ENCODE measurements around the gene NSG1. TPM values are rescaled to one million over a fixed set of nuclear protein-coding genes. Genes with fewer than 3 reads are reported as not detected.

The NSG1 gene
- total RNA-seq, 4 donors from 2014 or later = 0.15 to 4.8 (median 1.4) TPM

GRCh38 chr4:4405358-4405962 lies 18.6 kb downstream of the NSG1 start:
- no peaks in the 10 kb centered on the region for H3K36me3 ChIP-seq
- peaks cover 0 to under 1% (median 0%) of the 10 kb centered on the region in 3 donors for H3K9me3 ChIP-seq
- WGBS, 2 donors (ENCODE audit: low coverage in 1 of 2) = no CpG with 5 or more reads among the region's 15 CpGs
- H3K4me3 ChIP-seq = no peak overlapping the region
- no peak for TF ChIP-seq CTCF (IDR thresholded peaks at IDR 0.05)
- TF ChIP-seq POLR2AphosphoS5 (IDR thresholded peaks at IDR 0.05) = no peak
- TF ChIP-seq POLR2A (IDR thresholded peaks at IDR 0.05) = no peak
- TF ChIP-seq EP300 (IDR thresholded peaks at IDR 0.05) = no peak
- H3K27ac ChIP-seq = no peak overlapping the region
- no peak for ATAC-seq
- H3K27me3 ChIP-seq = peaks cover 66% of the 10 kb centered on the region
- no peaks in the 10 kb centered on the region for H3K4me1 ChIP-seq

- Histone ChIP-seq H3K9me3 (no peaks in the 10 kb centered on the region), H3K4me1 (no peaks in the 10 kb centered on the region), H3K36me3 (no peaks in the 10 kb centered on the region), H3K27ac (no peak overlapping the region), H3K27me3 (peaks cover 56% of the 10 kb centered on the region), H3K4me3 (no peak overlapping the region)
- no peak for TF ChIP-seq POLR2A (IDR thresholded peaks at IDR 0.05)
- TF ChIP-seq POLR2AphosphoS5 (IDR thresholded peaks at IDR 0.05) = no peak
- TF ChIP-seq CTCF (IDR thresholded peaks at IDR 0.05) = no peak
- no peak for TF ChIP-seq EP300 (IDR thresholded peaks at IDR 0.05)
- ATAC-seq = no peak
- WGBS, 2 donors (ENCODE audit: low coverage in 1 of 2) = no CpG with 5 or more reads among the region's 28 CpGs
Observed at GRCh38 chr4:4406455-4407298, 19.8 kb downstream of the NSG1 start.

GRCh38 chr4:4407299-4408131 lies 20.6 kb downstream of the NSG1 start:
- peaks cover 51% of the 10 kb centered on the region for H3K27me3 ChIP-seq
- no peak for TF ChIP-seq CTCF (IDR thresholded peaks at IDR 0.05)
- TF ChIP-seq POLR2A (IDR thresholded peaks at IDR 0.05) = no peak
- TF ChIP-seq EP300 (IDR thresholded peaks at IDR 0.05) = no peak
- no peak for TF ChIP-seq POLR2AphosphoS5 (IDR thresholded peaks at IDR 0.05)
- no peaks in the 10 kb centered on the region for H3K36me3 ChIP-seq
- no peak overlapping the region for H3K27ac ChIP-seq
- WGBS, 2 donors (ENCODE audit: low coverage in 1 of 2) = 88% methylated on average over 3 to 13 of the region's 19 CpGs
- no peak overlapping the region for H3K4me3 ChIP-seq
- H3K9me3 ChIP-seq = no peaks in the 10 kb centered on the region
- no peaks in the 10 kb centered on the region for H3K4me1 ChIP-seq
- ATAC-seq = no peak

GRCh38 chr4:4408132-4408523 lies 21.2 kb downstream of the NSG1 start:
- Histone ChIP-seq H3K9me3 (no peaks in the 10 kb centered on the region), H3K27me3 (peaks cover 46% of the 10 kb centered on the region), H3K36me3 (no peaks in the 10 kb centered on the region), H3K4me1 (no peaks in the 10 kb centered on the region), H3K4me3 (no peak overlapping the region), H3K27ac (no peak overlapping the region)
- TF ChIP-seq CTCF (IDR thresholded peaks at IDR 0.05) (no peak), POLR2A (IDR thresholded peaks at IDR 0.05) (no peak), POLR2AphosphoS5 (IDR thresholded peaks at IDR 0.05) (no peak), EP300 (IDR thresholded peaks at IDR 0.05) (no peak)
- no peak for ATAC-seq
- 67% methylated on average over 4 of the region's 13 CpGs; no CpG with 5 or more reads in 1 of the 2 donors for WGBS, 2 donors (ENCODE audit: low coverage in 1 of 2)

All from gastroesophageal sphincter (tissue), 4 donors.